IPS DF 4.7 (cell line): ENCODE data around the gene ISYNA1.

Experiments used
- DNase-seq: peaks from one replicate; pipeline ENCODE4 v3.0.0-alpha.2; 2013; ENCODE audit warnings: low spot score; ENCODE audit errors: extremely low read depth

ISYNA1 gene

DNA sequence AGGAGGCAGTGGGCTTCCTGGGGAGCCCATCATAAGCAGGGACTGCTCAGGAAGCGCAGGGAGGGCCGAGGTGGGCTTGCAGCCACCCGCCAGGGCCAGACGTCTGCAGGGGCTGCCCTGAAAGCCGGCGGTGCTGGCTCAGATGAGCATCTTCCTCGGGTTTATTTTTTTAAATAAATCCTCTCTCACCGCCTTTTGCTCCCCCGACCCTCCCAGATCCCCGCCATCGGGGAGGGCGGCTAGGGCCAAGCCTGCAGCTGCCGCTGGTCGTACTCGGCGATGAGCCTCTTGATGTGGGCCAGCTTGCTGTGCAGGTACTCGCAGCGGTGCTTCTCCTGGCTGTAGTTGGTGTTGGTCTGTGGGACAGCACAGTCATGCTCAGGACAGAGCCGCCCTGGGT is 6.6 kb upstream of the ISYNA1 start:
- DNase-seq = no peak

- DNase-seq = no peak
Measured at GRCh38 chr19:18443831-18444230, 5.9 kb upstream of the ISYNA1 start.

- DNase-seq = no peak
Measured at GRCh38 chr19:18443406-18443805, 5.5 kb upstream of the ISYNA1 start.

DNA sequence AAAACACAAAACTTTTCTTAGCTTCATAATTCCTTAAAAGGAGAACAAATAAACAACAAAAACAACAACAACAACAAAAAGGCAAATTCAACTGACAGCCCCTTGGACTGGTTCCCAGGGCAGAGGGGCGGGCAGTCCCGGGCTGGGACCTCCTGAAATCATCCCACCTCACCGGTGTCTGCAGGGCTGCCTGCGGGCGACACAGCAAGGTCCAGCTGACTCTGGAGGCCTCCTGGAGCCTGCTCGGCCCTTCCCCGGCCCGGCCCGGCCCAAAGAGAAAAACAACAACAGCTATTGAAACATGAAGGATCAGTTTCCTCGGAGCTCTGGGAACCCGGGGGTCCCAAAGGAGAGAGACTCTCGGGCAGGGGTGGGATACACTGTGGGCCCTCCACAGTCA is 5.0 kb upstream of the ISYNA1 start:
- DNase-seq = no peak

DNA sequence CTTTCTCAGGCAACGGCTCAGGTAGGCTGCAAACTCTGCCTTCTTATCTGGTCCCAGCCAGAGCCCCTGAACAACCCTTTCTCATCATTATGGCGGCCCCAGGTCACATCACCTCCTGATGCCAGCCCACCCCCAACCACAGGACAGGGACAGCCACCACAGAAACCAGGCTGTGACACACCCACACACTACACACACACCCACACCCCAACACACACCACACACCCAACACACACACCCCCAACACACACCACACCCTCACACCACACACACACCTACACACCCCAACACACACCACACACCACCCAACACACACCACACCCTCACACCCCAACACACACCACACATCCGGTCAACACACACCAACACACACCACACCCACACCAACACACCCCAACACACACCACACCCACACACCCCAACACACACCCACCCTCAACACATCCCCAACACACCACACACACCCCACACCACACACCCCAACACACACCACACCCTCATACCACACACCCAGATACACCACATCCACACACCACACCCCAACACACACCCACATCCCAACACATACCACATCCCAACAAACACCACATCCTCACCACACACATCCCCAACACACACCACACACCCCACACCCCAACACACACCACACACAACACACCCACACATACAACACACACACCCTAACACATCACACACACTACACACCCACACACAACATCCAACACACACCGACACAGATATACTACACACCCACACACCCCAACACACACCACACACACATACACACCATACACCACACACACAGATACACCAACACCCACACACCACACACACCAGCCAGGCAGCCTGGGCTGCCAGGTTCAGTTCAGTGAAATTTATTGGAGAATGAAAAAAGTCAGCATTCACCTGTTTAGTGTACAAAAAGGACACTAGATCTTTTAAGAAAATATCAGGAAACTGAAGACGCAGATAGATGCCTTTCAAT is 4.2 kb upstream of the ISYNA1 start:
- no peak for DNase-seq

DNA sequence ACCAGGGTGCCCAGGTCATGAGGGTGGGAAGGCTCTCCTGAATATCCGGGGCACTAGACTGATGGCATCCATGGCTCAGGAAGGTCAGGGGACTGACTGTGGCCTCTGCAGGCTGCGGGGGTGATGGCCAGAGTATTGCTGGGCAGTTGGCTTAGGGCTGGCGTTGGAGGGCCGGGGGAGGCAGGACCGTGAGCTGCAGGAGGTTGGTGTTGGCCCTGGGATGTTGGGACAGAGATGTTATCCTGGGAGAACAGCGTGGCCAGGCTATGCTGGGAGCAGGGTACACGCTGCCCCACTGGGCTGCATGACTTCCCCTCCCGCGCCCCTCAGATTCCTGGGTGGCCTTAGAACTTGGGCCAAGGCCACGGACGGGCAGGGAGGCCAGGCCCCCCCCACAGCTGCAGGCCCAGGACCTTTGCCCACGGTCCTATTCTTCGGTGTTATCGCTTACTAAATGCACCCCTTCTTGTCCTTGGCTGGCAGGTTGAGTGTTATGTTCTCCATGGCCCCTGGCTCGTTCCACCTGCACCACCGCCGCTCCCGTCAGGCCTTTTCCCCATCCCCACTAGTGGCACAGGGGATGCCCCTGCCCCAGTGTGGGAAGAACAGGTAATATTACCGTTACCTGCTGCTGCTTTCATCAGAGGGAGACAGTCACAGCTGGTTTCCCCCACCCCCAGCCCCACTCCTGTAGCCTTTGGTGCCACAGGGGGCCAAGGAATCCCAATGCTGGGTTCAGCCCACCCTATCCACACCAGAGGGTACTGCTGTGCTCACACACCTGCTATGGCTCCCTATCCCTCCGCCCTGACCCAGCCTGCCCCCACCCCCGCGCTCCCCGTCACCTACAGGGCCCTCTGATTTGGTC is 3.2 kb upstream of the ISYNA1 start:
- no peak for DNase-seq

DNA sequence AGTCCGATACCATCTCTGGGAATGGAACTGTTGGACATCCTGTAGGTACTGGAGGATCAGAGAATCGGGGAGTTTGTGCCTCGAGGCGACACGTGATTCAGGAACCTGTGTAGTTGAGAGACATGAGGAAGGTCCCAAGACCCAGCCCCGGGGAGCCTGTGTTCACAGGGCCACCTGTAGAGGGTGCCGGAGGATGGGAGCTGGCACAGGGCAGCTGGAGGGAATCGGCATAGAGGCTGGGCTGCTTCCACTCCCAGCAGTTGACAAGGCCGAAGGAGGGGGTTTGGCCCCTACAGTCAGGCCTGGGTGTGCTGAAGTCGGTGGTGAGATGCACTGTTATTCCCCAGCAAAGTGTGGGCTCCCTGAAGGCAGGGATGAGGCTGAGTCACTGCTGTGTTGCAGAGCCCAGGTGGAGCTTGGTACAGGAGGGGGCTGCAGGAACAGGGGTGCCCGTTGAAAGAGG is 2.5 kb upstream of the ISYNA1 start:
- no peak for DNase-seq

DNA sequence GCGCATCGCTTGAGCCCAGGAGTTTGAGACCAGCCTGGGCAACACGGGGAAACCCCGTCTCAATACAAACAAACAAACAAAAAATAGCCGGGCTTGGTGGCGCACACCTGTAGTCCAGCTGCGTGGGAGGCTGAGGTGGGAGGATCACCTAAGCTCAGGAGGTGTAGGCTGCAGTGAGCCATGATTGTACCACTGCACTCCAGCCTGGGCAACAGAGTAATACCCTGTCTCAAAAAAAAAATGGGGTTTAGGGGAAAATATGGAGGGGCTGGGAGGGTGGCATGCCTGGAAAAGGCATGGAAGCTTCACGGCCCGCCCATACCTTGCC is 1.9 kb upstream of the ISYNA1 start:
- DNase-seq = no peak

DNA sequence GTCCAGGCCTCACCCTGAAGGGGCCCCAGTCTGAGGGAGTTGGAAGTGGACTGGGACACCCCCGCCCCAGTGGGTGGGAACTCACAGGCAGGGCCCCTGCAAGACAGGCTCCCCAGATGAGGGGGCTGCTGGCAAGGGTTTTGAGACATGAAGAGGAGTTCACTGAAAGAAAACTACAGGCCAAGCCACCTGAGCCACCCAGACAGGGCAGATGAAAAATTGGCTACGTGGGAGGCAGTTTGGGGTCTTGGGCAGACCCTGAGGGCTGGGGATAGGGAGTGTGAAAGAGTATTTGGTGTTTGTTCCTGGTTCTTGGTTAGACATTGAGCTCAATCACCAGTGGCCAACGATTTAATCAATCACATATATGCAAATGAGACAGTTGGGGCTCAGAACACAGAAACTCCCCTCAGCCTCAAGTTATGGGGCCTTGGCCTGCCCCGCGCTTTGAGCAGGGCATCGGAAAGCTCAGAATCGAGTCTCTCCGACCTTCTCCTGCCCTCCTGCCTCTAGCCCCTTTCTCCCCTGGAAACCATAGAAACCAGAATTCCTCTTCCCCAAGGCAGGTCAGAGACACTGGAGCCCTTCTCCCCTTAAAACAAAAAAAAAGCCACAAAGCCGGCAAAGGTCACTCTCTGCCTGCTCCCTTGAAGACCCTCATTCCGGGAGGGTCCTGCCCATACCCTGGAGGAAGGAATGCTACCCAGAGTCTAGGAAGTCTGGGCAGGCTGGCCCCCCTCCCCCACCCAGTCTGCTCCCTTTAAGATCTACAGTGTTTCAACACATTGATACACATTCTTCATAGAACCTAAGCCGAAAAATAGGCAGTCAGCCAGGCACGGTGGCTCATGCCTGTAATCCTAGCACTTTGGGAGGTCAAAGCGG is 1.3 kb upstream of the ISYNA1 start:
- no peak for DNase-seq

GRCh38 chr19:18438331-18439024 is 545 bp upstream of the ISYNA1 start:
- DNase-seq = no peak

- no peak for DNase-seq
Measured at GRCh38 chr19:18436671-18437490, 1.1 kb downstream of the ISYNA1 start.

GRCh38 chr19:18435842-18436670 is 1.9 kb downstream of the ISYNA1 start:
- DNase-seq = no peak

DNA sequence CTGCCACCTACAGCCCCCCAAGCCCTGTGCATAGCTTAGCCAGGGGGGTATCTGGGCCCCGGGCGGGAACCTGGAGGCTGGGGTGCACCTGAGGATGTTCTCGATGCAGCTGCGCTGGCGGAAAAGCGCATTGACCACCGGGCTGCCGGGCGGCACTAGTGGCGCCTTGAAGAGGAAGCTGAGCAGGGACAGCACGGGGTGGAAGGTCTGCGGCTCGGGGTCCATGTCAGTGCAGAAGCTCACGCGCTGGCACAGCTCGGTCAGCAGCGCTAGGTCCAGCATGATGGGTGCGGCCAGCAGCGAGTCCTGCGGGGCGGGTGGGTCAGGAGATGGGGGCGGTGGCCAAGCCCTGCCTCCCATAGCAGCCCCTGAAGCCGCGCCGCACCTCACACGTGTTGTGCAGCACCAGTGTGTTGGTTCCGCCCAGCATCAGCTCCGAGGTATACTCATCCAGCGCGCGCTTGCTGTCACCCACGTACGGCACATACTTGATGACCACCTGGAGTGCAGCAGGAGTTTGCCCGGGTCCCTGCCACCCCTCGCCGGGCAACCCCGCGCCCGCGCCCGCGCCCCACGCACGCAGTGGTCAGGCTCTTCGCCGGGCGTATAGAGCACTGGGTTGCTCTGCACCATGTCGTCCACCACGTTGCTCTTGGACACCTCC is 2.6 kb downstream of the ISYNA1 start:
- DNase-seq = no peak

- DNase-seq = no peak
Measured at GRCh38 chr19:18434411-18435175, 3.3 kb downstream of the ISYNA1 start.

- DNase-seq = no peak
Measured at GRCh38 chr19:18433735-18434398, 4.1 kb downstream of the ISYNA1 start.

- DNase-seq = no peak
Measured at GRCh38 chr19:18433015-18433691, 4.8 kb downstream of the ISYNA1 start.
